Ovary (tissue), 3 donors: ENCODE data around the gene HOXA4.

Source experiments
- CTCF ChIP-seq, 3 donors: fragments of 450-650 bp in 2 of 3; fragments of 200-600 bp in 1 of 3; IDR thresholded peaks; one replicate each; pipeline versions ENCODE4 v1.5.1 to v1.8.0; 2016 to 2022; ENCODE audit warnings: antibody characterized with exemption in 3 of 3, mild to moderate bottlenecking in 1 of 3
- POLR2A ChIP-seq: fragments of 450-650 bp; IDR thresholded peaks from one replicate; pipeline ENCODE4 v1.6.1; 2017; ENCODE audit warnings: antibody characterized with exemption, mild to moderate bottlenecking, moderate library complexity
- donor health status: DM: no; HTN: no; CAD: no.

DNA sequence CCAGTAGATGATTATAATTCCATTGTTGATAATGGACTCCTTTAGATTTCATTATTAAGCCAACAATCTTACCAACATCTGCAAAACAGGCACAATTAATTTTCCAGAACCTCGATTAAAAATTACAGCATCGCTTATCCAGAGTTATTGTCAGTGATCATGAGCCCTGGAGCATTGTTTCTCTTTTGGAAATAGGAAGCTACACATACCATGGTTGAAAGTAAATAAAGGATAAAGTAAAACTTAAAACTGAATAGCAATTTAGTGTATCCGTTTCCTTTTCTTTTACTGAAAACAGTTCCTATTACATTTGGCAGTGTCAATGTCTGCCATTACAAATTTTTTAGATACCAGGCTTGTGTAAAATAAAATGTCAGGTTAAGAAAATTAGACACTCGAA lies 18.2 kb downstream of the HOXA4 start:
- TF ChIP-seq CTCF (IDR thresholded peaks at IDR 0.05) (no peak), POLR2A (no peak)
